ENCODE data around the gene POU2F1.

The POU2F1 gene

DNA sequence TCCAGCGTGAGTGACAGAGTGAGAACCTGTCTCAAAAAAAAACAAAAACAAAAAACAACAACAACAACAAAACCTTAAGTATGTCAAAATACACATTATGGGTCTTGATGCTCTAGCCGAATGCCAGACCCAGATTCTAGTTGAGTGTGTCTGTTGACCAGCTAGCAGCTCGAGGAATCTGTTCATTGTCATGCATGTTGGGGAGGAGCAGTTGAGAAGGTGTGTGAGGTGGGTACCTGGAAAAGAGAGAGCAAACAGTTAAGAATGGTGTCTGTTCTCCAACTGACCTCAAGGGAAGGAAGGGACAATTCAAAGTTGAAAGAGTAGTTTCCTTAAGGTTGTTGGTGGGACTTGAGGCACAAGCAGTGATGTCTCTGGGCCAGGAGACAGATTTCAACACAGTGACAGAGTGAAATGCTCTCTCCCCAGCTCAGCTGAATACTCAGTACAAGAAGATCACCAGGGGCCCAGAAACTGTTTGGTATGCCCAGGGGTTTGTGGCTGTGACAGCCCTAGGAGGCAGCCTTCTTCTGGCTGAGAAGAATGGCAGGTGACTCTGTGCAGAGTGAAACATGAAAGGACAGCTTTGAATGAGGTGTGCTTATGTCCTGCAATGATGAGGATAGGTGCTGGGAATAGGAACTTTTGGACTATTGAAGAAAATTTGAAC lies 14.4 kb upstream of the POU2F1 start:
- H3K9me3 ChIP-seq: peaks cover 12% of the 10 kb centered on the region
- no peak overlapping the region for H3K27ac ChIP-seq
- peaks cover 0 to 5% of the 10 kb centered on the region in 2 experiments for H3K4me1 ChIP-seq (ENCODE audit: control insufficient read depth in 1 of 2, insufficient read depth in 1 of 2, low read depth in 1 of 2, low read length in 1 of 2)
- no peak for TF ChIP-seq CTCF (IDR thresholded peaks at IDR 0.05)
- no peaks in the 10 kb centered on the region for H3K36me3 ChIP-seq
- H3K4me3 ChIP-seq (ENCODE audit: low read depth in 1 of 2, low read length in 1 of 2): no peak overlapping the region
- no peaks in the 10 kb centered on the region for H3K27me3 ChIP-seq

DNA sequence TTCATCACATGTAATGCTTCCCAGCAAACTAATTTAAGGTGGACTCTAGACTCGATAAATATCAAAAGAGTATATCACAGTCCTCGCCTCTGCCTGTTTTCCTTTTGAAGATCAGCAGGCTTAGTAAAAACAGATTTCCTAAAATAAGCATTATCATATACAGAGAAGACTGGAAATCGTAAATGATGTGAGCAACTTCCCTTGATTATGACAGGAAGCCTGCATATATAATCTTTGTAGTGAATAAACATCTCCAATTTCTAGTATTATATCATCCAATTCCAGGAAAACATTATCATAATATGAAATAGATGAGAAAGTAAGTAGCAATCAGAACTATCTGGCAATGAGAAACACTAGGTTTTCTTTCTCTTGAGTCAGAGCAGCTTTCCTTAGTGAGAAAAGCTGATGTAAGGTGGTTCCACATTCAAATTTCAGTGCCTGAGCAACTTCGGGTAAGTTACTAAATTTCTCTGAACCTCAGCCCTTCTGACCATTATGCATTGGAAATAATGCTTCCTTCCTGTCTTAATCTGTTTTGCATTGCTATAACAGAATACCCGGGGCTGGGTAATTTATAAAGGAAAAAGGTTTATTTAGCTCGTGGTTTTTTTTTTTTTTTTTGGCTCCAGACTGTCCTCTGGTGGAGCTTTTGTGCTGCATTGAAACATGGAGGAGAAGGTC lies 12.6 kb upstream of the POU2F1 start:
- no peak for TF ChIP-seq CTCF (IDR thresholded peaks at IDR 0.05)
- H3K9me3 ChIP-seq: peaks cover 12% of the 10 kb centered on the region
- no peak overlapping the region for H3K4me3 ChIP-seq (ENCODE audit: low read depth in 1 of 2, low read length in 1 of 2)
- H3K36me3 ChIP-seq: no peaks in the 10 kb centered on the region
- peaks cover 0 to 5% of the 10 kb centered on the region in 2 experiments for H3K4me1 ChIP-seq (ENCODE audit: control insufficient read depth in 1 of 2, insufficient read depth in 1 of 2, low read depth in 1 of 2, low read length in 1 of 2)
- H3K27ac ChIP-seq: no peak overlapping the region
- no peaks in the 10 kb centered on the region for H3K27me3 ChIP-seq

- Histone ChIP-seq H3K27me3 (no peaks in the 10 kb centered on the region), H3K36me3 (no peaks in the 10 kb centered on the region), H3K4me3 (ENCODE audit: low read depth in 1 of 2, low read length in 1 of 2) (no peak overlapping the region), H3K27ac (no peak overlapping the region), H3K9me3 (peaks cover 12% of the 10 kb centered on the region), H3K4me1 (ENCODE audit: control insufficient read depth in 1 of 2, insufficient read depth in 1 of 2, low read depth in 1 of 2, low read length in 1 of 2) (peaks cover 0 to 5% of the 10 kb centered on the region in 2 experiments)
- TF ChIP-seq CTCF (IDR thresholded peaks at IDR 0.05): no peak
Measured at GRCh38 chr1:167208624-167208976, 12.1 kb upstream of the POU2F1 start.

- no peaks in the 10 kb centered on the region for H3K36me3 ChIP-seq
- no peak overlapping the region for H3K27ac ChIP-seq
- no peak overlapping the region for H3K4me3 ChIP-seq (ENCODE audit: low read depth in 1 of 2, low read length in 1 of 2)
- H3K9me3 ChIP-seq: peaks cover 12% of the 10 kb centered on the region
- no peaks in the 10 kb centered on the region for H3K27me3 ChIP-seq
- TF ChIP-seq CTCF (IDR thresholded peaks at IDR 0.05): no peak
- peaks cover 0 to 5% of the 10 kb centered on the region in 2 experiments for H3K4me1 ChIP-seq (ENCODE audit: control insufficient read depth in 1 of 2, insufficient read depth in 1 of 2, low read depth in 1 of 2, low read length in 1 of 2)
Measured at GRCh38 chr1:167209044-167209443, 11.6 kb upstream of the POU2F1 start.

DNA sequence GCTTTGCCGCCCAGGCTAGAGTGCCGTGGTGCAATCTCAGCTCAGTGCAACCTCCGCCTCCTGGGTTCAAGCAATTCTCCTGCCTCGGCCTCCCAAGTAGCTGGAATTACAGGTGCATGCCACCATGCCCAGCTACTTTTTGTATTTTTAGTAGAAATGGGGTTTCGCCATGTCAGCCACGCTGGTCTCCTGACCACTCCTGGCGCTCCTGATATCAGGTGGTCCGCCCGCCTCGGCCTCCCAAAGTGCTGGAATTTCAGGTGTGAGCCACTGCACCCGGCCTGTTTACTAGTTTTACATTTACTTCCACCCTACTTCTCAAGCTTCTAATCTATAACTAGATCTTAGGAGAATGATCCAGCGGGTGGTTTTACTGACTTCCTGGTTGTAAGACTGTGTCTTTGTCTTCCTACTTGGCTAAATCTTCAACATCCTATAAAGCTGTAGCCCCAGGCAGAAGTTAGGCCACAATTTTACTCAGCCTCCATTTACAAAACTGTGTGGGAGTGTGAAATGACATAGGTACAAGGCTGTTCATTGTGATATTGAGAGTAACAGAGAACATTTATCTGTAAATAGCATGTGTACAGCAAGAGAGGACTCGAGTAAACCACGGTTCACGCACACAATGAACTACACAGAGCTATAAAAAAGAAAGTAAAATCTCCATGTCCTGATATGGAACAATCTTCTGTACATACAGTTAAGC lies 9.6 kb upstream of the POU2F1 start:
- no peaks in the 10 kb centered on the region for H3K36me3 ChIP-seq
- no peak overlapping the region for H3K4me3 ChIP-seq (ENCODE audit: low read depth in 1 of 2, low read length in 1 of 2)
- peaks cover 12% of the 10 kb centered on the region for H3K9me3 ChIP-seq
- H3K27ac ChIP-seq: no peak overlapping the region
- peaks cover 0 to 5% of the 10 kb centered on the region in 2 experiments for H3K4me1 ChIP-seq (ENCODE audit: control insufficient read depth in 1 of 2, insufficient read depth in 1 of 2, low read depth in 1 of 2, low read length in 1 of 2)
- H3K27me3 ChIP-seq: no peaks in the 10 kb centered on the region
- no peak for TF ChIP-seq CTCF (IDR thresholded peaks at IDR 0.05)

Data from neutrophil (primary cell).